GM21619 (cell line): Measurements from ENCODE around the gene SPTBN5.

Source experiments
- ATAC-seq: cut with Tn5 transposase; IDR thresholded peaks from one replicate; pipeline ENCODE4 v1.9.1; 2021; ENCODE audit not compliant: unreplicated experiment

SPTBN5 gene

GRCh38 chr15:41868321-41868720, 25.5 kb downstream of the SPTBN5 start:
- ATAC-seq: no peak

- ATAC-seq: no peak
Observed at GRCh38 chr15:41866872-41867579, 26.8 kb downstream of the SPTBN5 start.

- ATAC-seq: no peak
Observed at GRCh38 chr15:41866263-41866703, 27.6 kb downstream of the SPTBN5 start.

GRCh38 chr15:41865490-41866055, 28.3 kb downstream of the SPTBN5 start:
- no peak for ATAC-seq

- ATAC-seq: no peak
Observed at GRCh38 chr15:41862515-41863116, 31.2 kb downstream of the SPTBN5 start.

GRCh38 chr15:41861736-41862356, 32.0 kb downstream of the SPTBN5 start:
- ATAC-seq: no peak

- ATAC-seq: no peak
Observed at GRCh38 chr15:41860049-41860828, 33.6 kb downstream of the SPTBN5 start.

- ATAC-seq: no peak
Observed at GRCh38 chr15:41858756-41859155, 35.1 kb downstream of the SPTBN5 start.

GRCh38 chr15:41857316-41857715, 36.5 kb downstream of the SPTBN5 start:
- no peak for ATAC-seq

- ATAC-seq: no peak
Observed at GRCh38 chr15:41856716-41857115, 37.1 kb downstream of the SPTBN5 start.

GRCh38 chr15:41856262-41856661, 37.6 kb downstream of the SPTBN5 start:
- ATAC-seq: no peak

GRCh38 chr15:41855261-41855961, 38.4 kb downstream of the SPTBN5 start:
- no peak for ATAC-seq

- ATAC-seq: no peak
Observed at GRCh38 chr15:41854443-41854842, 39.4 kb downstream of the SPTBN5 start.

GRCh38 chr15:41853831-41854230, 40.0 kb downstream of the SPTBN5 start:
- ATAC-seq: no peak

GRCh38 chr15:41852736-41853590, 40.9 kb downstream of the SPTBN5 start:
- ATAC-seq: no peak

- no peak for ATAC-seq
Observed at GRCh38 chr15:41851755-41852370, 42.0 kb downstream of the SPTBN5 start.

GRCh38 chr15:41851167-41851523, 42.7 kb downstream of the SPTBN5 start:
- no peak for ATAC-seq

GRCh38 chr15:41850482-41851166, 43.2 kb downstream of the SPTBN5 start:
- ATAC-seq: no peak

- no peak for ATAC-seq
Observed at GRCh38 chr15:41849861-41850260, 44.0 kb downstream of the SPTBN5 start.
